ENCODE measurements around the gene HOXC12.

The HOXC12 gene

DNA sequence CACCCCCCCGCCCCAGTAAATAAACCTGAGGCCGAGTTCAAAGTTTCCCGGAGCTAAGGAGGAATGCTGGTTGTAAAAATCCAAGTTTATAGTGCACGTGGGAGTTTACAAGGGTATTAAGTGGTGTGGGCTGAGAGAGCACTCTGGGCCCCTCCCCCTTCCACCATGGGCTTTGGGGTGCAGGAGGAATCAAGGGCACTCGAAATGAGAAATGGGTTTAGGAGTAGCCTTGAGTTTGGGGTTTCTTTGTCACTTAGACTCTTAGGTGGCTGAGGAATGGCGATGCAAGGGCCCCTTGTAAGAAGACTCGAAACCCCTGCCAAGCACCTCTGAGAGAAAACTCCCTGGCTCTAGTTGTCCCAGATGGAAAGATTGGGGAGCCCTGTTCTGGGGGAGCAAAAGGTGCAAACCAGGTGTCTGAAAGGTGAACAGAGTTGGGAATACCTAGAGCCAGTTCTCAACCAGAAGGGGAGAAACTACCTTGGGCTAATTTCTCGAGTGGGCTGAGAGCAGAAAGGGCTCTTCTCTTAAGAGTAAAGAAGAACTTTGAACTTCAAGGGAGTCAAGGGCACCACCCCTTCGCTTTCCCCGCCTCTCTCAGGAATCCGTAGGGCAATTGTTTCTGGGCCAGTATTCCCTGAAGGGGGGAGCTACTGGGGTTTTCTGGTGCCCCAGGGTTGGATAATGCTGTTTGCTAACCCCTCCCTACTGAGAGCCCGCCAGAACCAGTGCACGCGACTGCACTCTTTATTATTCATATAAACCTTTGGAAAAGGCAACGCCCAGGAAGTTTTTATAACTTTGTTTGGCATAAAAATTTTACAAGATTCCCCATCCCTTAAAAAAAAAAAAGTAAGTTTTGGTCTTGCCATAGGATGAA is 24.0 kb downstream of the HOXC12 start:
- no peak for DNase-seq
- intact Hi-C loops (cut with DNase I), result no loop called here

GRCh38 chr12:53980104-53980801 is 25.6 kb downstream of the HOXC12 start:
- no peak for DNase-seq
- intact Hi-C loops (cut with DNase I), result no loop called here

DNA sequence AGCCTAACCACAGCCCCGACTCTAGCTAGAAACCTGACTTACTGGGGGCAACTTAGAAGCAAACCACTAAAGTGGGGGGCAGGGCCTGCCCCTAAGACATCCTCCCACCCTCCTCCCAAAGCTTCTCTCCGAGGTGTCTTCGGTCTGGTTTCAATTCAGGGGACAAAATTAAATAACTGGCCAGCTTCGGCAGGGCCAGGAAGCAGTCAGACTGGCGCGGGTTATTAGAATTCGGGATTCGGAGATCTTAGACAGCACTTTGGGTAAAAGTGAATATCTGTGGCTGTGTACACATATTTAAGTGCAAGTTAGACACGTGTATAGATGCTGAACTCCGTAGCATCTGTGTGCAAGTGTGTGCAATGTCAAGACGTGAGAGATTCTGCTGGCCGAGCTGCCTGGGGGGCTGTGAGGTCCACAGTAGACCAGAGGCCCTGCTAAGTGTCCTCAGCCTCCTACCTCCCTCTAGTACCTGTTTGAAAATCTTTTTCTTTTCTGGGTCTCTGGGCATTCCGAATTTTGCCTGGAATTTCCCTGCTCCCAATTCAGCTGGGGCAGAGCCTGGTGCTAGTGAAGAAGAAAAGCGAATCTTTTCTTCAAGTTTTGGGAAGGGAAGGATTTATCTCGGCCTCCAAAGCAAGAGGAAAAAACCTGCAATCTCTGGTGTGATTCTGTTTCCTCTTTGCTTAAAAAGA is 26.2 kb downstream of the HOXC12 start:
- DNase-seq, result no peak
- intact Hi-C loops (cut with DNase I), result no loop called here

- DNase-seq, result no peak
- intact Hi-C loops (cut with DNase I), result no loop called here
Measured at GRCh38 chr12:53981634-53982565, 27.2 kb downstream of the HOXC12 start.

DNA sequence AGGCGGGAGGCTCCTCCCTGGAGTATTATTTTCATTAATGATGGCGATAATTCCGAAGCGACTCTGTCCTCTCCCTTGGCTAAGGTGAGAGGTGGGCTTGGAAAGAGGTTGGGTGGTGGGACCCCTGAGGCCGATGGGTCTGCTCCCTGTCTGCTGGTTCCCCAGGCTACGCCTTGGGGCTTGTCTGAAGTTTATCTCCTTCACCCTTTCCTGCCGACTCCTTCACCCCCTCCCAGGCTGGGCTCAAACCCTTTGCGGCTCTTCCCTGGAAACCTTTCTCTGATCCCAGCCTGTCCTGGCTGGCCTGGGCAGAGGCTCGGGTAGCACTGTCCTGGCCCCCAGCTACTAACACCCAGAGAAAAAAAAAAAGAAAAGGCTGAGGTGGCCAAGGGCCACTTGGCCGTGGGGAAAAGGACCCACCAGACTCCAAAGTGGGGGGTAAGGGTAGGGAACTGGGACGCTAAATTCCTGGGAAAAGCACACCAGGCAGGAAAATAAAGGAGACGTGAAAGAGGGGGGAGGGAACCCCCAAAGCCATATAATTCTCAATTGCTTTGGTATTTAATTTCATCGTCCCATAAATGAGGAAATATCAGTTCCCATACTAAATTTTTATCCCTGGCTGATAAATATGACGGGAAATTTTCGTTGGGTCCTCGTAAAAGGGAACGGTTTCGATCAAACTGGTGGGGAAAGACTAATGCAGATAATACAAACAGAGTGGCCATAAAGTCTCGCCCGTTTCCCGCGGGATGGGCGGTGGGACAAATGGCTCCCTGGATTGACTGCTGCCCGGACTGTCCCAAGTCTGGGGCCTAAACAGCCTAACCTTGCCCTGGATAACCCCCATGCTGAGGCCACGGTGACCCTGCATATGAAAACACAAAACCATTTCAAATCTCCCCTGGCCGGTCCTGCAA is 28.2 kb downstream of the HOXC12 start:
- intact Hi-C loops (cut with DNase I), result no loop called here
- DNase-seq, result no peak

DNA sequence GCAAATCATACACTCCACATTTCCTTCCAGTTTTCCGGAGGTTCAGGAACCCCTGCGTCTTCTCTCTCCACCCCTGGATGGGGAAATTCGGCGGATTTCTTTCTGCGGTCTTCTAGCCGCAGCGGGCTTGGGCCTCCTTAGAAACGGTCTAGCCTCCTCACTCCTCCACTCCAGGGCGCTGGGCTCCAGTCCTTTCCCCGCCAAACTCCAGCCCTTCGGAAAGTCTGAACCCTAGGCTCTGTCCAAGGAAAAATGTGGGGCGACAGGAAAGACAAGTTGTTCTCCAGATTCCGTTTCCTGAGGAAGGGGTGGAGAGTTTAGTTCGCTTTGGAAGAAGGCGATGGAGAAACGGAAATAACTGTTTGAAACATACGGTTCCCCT is 28.9 kb downstream of the HOXC12 start:
- intact Hi-C loops (cut with DNase I), result no loop called here
- DNase-seq, result no peak

DNA sequence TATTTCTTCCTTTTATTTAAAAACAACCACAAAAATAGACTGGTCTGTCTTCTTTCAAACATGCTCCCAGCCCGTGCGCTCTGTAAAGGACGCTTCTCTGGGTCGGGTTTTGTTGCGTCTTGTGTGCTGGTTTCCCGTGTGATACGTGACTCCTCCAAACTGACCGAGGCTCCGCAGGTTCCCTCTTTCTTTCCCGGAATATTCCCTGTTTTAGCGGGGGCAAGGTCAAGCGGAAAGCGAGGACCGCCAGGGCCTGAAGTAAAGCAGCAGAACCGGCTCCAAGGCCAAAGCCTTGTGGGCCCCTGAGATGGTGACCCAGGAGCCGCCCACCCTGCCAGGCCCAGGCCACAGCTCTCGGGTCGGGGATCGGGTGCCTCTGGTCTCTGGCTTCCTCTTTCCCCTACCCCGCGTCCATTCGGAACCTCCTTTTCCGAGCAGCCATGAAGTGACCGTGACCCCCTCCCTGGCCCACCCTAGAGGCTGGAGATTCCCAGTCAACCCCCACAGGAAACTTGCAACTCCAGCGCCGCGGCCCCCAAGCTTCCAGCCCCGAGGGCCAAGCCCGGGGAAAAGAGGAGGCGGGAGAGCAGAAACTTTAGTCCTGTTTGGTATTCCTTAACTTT is 29.4 kb downstream of the HOXC12 start:
- DNase-seq, result no peak
- intact Hi-C loops (cut with DNase I), result no loop called here

GRCh38 chr12:53984901-53985691 is 30.4 kb downstream of the HOXC12 start, which contains the start of gene HOXC10:
HOXC10 (plus strand) TSS chr12:53985146; CDS start chr12:53985260, 114 bp downstream.
- intact Hi-C loops (cut with DNase I), result no loop called here
- DNase-seq, result peak; percentile 12 to 81 (median 48)

DNA sequence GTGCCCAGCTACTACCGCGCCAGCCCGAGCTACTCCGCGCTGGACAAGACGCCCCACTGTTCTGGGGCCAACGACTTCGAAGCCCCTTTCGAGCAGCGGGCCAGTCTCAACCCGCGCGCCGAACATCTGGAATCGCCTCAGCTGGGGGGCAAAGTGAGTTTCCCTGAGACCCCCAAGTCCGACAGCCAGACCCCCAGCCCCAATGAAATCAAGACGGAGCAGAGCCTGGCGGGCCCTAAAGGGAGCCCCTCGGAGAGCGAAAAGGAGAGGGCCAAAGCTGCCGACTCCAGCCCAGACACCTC is 30.9 kb downstream of the HOXC12 start:
- intact Hi-C loops (cut with DNase I), result no loop called here
- no peak for DNase-seq

- intact Hi-C loops (cut with DNase I), result no loop called here
Measured at GRCh38 chr12:53985994-53986685, 31.4 kb downstream of the HOXC12 start.

DNA sequence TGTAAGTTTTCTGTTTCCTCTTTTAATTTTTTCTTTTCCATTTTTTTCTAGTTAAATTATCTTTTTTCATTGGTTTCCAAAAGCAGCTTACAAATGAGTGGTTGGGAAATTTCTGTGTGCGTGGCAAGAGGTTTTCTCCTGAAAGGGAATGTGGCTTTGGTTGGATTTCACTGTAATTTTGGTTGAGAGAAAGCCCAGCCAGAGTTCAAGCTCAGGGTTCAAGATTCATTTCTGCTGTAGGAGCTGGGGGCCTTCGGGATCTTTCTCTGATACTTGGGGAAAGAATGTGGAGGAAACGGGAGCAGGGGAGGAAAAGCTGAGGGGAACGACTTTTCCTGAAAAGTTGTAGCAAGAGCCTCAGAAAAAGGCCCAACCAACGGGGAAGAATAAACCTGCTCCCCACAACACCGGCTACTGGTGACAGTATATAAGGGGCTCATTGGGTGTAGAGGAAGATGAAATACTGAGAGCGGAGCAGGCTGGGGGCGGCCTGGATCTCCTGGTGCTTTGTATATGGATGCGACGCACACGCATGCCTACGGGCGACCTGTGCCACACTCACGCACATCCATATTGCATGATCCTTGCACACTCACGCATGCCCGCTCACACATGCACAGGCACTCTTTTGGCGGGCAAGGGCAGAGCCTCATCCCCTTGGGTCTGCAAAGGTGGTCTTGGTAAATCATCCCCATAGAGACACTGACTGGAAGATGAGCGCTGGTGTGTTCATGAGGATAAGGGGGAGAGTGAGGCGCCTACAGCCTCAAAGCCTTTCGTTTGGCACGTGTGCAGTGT is 32.2 kb downstream of the HOXC12 start:
- DNase-seq, result no peak
- intact Hi-C loops (cut with DNase I), result no loop called here

More at GRCh38 chr12:53985994-53986685, 31.4 kb downstream of the HOXC12 start:
- DNase-seq, result no peak

DNA sequence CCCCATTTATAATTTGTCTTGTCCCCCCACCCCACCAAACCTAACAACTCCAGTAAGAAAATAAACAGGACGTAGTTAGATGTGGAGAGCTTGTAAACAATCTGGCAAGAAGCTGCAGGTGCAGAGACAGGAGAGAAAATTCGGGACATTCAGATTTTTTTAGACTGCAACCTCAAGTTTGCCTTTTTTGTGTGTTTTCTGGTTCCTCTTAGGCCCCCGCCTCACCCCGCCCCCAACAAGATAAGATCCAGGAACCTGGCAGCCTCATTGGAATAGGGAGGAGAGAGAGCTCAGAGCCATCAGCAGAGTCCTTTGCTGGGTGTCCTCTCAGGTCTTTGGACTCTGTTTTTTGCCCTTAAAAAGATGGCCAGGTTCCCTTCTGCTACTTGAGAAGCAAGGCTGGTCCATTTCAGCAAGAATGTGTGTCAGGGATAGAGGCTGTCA is 33.1 kb downstream of the HOXC12 start:
- intact Hi-C loops (cut with DNase I), result no loop called here
- DNase-seq, result no peak

DNA sequence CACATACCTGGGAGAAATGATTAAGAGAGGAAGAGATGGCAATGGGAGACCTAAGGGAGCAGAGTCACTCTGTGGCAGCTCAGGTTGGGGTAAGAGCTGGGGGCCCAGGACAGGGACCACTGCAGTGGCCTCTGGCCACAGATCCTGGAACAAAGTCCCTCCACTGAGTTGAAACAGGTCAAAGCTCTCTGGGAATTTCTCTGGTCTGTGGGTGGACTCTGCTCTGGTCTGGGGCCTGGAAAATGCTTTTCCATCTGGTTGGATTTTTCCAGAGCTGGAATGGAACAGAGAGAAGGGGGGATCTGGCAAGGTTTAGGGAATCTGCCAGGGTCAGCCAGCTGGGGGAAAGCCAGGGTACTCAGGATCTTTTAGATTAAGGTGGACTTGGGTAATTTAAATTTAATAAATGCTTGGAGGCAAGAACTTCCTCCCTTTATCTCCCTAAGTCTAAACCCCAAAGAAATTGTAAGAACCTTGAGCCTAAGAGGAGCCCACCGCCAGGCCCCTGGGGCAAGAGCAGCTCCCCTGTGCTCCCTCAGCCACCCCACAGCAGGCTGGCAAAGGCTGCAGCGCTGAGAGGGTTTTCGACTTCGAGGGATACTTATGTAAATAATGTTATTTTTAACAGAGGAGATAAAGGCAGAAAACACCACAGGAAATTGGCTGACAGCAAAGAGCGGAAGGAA is 34.0 kb downstream of the HOXC12 start:
- intact Hi-C loops (cut with DNase I), result no loop called here
- no peak for DNase-seq

DNA sequence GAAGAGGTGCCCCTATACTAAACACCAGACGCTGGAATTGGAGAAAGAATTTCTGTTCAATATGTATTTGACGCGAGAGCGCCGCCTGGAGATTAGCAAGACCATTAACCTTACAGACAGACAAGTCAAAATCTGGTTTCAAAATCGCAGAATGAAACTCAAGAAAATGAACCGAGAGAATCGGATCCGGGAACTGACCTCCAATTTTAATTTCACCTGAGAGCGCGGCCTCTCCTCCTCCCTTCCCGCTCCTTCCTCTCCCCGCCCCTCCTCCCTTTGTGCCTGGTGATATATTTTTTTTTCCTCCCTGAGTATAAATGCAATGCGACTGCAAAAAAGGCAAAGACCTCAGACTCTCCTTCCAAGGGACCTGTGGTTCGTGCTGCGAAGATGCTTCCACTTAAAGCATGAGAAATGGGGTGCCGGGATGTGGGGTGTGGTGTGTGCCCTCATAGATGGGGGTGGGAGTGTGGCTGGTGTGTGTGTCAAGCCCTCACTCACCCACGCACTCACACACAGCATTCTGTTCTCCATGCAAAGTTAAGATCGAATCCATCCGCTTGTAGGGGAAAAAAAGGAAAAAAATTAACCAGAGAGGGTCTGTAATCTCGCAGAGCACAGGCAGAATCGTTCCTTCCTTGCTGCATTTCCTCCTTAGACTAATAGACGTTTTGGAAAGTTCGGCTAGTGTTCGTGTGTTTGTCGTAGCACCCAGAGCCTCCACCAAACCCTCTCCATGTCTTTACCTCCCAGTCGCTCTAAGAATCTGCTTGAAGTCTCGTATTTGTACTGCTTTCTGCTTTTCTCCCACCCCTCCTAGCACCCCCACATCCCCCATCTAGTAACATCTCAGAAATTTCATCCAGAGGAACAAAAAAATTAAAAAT is 34.8 kb downstream of the HOXC12 start:
- intact Hi-C loops (cut with DNase I), result no loop called here
- peak in 30 of 42 donors; percentile 15 to 70 (median 38) for DNase-seq
